HG03066 (cell line): Measurements from ENCODE around the gene RTEL1.
"Not testable (repeated sequence)": the region's sequence is repeated elsewhere in the genome, so short reads cannot be mapped to it uniquely, and the experiment has no call there.

Experiments used
- ATAC-seq: cut with Tn5 transposase; IDR thresholded peaks from one replicate; pipeline ENCODE4 v1.9.1; 2021; ENCODE audit warnings: low read depth; ENCODE audit not compliant: unreplicated experiment

Gene RTEL1

GRCh38 chr20:63709149-63709527, 51.0 kb downstream of the RTEL1 start:
- ATAC-seq: no peak

- ATAC-seq: no peak
Observed at GRCh38 chr20:63711085-63711645, 53.1 kb downstream of the RTEL1 start.

DNA sequence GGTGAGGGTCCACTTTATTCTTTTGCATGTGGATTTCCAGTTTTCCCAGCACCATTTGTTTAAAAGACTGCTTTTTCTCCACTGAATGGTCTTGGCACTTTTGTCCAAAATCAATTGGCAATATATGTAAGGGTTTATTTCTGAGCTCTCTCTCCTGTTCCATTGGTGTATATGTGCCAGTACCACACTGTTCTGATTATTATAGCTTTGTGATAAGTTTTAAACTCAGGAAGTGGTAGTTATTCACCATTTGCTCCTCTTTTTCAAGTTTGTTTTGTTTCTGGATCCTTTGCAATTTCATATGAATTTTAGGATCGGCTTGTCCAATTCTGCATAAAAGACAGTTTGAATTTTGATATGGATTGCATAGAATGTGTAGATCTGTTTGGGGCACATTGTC, 54.1 kb downstream of the RTEL1 start:
- no peak for ATAC-seq

- ATAC-seq: no peak
Observed at GRCh38 chr20:63714858-63715257, 56.7 kb downstream of the RTEL1 start.

DNA sequence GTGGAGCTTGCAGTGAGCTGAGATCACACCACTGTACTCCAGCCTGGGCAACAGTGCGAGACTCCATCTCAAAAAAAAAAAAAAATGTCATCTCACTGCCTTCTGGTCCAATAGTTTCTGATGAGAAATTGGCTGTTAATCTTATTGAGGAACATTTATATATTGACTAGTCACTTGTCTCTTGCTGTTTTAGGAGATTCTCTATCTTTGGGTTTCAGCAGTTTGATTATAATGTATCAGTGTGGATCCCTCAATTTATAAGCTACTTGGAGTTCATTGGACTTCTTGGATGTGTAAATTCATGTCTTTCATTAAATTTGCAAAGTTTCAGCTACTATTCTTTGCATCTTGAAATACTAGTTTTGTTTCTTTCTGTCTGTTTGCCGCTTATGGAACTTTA, 60.9 kb downstream of the RTEL1 start:
- no peak for ATAC-seq

DNA sequence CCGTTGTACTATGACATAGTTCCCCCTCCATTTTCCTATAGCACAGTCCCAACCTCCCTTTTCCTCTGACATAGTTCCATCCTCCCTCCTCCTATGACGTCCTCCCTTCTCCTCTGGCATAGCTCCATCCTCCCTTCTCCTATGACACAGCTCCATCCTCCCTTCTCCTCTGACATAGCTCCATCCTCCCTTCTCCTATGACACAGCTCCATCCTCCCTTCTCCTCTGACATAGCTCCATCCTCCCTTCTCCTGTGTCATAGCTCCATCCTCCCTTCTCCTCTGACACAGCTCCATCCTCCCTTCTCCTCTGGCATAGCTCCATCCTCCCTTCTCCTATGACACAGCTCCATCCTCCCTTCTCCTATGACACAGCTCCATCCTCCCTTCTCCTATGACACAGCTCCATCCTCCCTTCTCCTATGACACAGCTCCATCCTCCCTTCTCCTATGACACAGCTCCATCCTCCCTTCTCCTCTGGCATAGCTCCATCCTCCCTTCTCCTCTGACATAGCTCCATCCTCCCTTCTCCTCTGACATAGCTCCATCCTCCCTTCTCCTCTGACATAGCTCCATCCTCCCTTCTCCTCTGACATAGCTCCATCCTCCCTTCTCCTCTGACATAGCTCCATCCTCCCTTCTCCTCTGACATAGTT, 65.0 kb downstream of the RTEL1 start:
- ATAC-seq: not testable (repeated sequence)

GRCh38 chr20:63730189-63730733, 72.1 kb downstream of the RTEL1 start:
- ATAC-seq: not testable (repeated sequence)

DNA sequence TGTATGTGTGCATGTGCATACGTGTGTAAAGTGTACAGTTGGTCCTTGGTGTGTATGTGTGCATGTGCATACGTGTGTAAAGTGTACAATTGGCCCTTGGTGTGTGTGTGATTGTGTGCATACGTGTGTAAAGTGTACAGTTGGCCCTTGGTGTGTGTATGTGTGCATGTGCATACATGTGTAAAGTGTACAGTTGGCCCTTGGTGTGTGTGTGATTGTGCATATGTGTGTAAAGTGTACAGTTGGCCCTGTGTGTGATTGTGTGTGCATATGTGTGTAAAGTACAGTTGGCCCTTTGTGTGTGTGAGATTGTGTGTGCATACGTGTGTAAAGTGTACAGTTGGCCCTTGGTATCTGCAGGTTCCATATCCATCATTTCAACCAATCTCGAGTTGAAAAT, 73.3 kb downstream of the RTEL1 start:
- ATAC-seq: no peak

GRCh38 chr20:63732118-63733095, 74.3 kb downstream of the RTEL1 start:
- ATAC-seq: no peak

DNA sequence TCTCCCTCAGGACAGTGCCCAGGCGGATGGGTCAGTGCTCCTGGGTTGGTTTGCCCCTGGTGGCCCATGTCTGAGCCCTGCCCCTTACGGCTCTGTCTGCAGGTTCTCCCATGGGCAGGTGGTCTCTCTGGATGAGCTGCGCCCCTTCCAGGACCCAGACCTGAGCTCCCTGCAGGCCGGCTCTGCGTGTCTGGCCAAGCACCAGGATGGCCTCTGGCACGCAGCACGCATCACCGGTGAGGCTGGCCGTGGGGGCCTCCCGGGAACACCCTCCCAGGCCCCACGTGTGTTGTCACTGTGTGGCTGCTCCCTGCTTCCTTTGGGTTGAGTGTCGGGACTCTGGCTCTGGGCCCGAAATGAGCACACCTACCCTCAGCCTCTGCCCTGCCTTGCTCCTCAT, 75.0 kb downstream of the RTEL1 start:
- no peak for ATAC-seq

GRCh38 chr20:63733579-63734081, 75.5 kb downstream of the RTEL1 start:
- no peak for ATAC-seq

DNA sequence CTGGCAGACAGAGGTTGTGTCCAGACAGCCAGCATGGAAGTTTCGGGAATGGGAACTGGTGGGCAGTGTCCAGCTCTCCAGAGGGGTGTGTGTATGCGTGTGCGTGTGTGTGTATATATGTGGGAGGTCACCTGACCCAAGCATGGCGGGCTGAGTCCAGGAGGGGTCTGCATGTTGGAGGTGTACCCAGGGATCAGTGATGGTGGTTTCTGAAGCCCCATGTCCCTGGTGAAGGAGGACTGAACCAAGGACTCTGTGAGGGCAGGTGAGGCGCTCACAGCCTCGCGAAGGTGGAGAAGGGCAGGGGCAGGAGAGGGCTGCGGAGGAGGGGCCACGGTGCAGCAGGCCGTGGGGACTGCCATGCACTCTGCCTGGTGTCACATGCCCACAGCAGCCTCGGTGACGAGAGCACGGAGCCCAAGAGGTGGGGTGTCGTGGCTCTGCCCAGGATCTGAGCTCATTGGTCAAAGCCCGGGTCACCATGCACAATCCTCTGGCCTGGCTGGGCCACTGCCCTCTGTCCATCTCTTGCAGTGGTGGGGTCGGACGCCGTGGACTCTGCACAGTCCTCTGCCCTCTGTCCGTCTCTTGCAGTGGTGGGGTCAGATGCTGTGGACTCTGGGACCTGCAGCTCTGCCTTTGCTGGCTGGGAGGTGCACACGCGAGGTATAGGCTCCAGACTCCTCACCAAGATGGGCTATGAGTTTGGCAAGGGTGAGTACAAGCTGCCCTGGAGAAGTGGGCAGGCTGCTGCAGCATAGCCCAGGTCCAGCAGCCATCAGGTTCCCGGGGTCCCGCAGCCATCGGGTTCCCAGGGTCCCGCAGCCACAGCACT, 76.2 kb downstream of the RTEL1 start:
- no peak for ATAC-seq

DNA sequence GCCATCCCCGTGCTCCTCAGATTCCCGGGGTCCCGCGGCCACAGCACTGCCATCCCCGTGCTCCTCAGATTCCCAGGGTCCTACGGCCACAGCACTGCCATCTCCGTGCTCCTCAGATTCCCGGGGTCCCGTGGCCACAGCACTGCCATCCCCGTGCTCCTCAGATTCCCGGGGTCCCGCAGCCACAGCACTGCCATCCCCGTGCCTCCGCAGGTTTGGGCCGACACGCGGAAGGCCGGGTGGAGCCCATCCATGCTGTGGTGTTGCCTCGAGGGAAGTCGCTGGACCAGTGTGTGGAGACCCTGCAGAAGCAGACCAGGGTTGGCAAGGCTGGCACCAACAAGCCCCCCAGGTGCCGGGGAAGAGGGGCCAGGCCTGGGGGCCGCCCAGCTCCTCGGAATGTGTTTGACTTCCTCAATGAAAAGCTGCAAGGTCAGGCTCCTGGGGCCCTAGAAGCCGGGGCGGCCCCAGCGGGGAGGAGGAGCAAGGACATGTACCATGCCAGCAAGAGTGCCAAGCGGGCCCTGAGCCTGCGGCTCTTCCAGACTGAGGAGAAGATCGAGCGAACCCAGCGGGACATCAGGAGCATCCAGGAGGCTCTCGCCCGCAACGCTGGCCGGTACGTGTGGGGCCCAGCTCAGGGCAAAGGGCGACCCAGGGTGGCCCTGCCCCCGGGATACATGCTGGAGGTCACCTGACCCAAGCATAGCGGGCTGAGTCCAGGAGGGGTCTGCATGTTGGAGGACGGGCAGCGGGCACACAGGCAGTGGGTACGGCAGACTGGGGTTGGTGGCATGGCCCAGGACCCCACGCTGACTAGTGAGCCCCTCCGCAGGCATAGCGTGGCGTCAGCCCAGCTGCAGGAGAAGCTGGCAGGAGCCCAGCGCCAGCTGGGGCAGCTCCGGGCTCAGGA, 77.1 kb downstream of the RTEL1 start:
- no peak for ATAC-seq

DNA sequence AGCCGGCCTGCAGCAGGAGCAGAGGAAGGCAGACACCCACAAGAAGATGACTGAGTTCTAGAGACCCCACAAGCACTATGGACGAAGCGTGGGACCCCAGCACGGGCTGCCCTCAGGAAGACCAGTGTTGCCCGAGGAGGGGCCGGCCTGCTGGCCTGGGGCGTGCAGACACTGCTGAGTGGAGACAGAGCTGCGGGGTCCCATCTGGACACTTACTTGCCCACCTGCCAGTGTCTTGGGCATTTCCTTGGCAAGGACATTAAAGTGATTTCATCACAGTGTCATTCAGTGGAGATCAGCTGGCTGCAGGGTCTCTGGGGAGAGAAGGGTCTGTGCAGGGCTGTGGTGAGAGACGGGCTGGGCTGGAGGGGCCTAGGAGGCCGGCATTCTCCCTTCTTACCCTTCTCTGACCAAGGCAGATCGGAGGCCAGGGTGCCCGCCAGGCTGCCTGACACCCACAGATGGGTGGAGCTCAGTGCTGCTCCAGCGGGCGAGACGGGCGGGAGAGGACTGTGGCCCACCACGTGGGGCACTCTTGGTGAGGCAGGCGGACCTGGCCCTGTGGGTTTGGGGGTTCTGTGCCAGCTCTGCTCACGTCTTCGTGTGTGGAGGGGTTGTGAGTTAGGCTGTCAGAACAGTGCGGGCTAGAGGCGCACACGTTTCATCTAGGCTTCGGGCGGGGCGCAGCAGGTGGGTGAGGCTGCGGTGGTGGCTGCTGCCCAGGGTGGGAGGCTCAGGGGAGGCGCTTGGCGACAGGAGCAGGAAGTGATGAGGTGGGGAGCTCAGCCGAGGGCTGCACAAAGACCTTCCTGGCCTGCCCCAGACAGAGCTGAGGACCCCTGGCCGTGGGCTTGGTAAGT, 78.0 kb downstream of the RTEL1 start, which contains the start of gene LIME1:
Gene LIME1 (plus strand): TSS at position 806 of the 860 bp plus-strand sequence. CDS start 886 bp downstream, outside the sequence.
- ATAC-seq: no peak

DNA sequence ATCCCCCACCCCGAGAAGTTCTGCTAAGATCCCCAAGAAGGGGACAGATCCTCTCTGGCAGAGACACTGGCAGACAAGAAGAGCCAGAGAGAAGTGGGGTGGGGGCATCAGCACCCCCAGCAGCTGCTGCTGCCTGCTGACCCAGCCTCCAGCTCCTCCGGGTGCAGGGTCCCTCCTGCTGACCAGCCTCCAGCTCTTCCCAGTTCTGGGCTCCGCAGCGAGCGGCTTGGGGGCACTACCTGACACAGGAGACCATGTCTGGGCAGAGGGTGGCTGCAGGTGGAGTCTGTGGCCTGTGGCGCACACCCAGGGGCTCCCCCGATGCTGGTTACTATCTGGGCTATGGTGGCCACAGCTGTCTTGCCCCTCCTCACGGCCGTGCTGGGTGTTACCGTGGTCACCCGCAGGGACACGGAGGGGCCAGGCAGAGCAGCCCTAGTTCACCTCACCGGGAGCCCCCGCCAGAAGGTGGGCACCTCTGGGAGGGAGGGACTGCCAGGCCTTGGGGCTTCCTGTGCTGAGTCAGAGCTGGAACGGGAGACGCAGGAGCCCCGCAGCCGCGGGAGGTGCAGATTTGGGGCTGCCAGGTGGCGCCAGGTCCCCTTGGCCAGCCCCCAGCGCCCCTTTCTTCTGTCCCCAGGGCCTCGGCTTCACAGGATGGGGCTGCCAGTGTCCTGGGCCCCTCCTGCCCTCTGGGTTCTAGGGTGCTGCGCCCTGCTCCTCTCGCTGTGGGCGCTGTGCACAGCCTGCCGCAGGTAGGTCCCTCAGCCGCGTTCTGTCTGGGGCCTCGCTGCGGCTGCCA, 79.0 kb downstream of the RTEL1 start:
- ATAC-seq: no peak

DNA sequence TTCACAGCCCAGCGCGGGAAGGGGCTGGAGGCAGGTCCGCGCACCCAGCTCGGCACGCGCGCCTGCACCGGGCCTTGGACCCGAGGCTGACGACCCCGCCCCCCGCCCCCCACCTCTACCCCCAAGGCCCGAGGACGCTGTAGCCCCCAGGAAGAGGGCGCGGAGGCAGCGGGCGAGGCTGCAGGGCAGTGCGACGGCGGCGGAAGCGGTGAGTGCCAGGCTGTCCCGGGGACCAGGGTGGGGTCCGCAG, 79.5 kb downstream of the RTEL1 start:
- no peak for ATAC-seq

DNA sequence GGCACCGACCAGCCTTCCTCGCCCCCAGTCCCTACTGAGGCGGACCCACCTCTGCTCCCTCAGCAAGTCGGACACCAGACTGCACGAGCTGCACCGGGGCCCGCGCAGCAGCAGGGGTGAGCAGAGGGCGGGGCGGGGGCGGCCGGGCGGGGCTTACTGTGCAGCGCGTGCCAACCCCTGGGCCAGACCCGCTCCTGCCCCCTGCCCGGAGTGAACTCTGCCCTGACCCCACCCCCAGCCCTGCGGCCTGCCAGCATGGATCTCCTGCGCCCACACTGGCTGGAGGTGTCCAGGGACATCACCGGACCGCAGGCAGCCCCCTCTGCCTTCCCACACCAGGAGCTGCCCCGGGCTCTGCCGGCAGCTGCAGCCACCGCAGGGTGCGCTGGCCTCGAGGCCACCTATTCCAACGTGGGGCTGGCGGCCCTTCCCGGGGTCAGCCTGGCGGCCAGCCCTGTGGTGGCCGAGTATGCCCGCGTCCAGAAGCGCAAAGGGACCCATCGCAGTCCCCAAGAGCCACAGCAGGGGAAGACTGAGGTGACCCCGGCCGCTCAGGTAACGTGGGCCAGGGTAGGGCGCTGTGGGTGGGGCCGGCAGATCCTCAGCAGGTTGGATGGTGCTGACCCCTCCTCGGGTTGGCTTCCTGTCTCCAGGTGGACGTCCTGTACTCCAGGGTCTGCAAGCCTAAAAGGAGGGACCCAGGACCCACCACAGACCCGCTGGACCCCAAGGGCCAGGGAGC, 80.0 kb downstream of the RTEL1 start:
- no peak for ATAC-seq
